Heart left ventricle (tissue), 16 donors: ENCODE results near the gene DHCR24. TPM values are rescaled to one million over a fixed set of nuclear protein-coding genes. Genes with fewer than 3 reads are reported as not detected.

Experiments used
- ATAC-seq, 4 donors: fragments of 200-7000 bp; cut with Tn5 transposase; one replicate each; pipeline ENCODE4 v1.9.1; 2020 to 2022; ENCODE audit warnings: moderate library complexity in 4 of 4, mild to moderate bottlenecking in 3 of 4, moderate number of reproducible peaks in 1 of 4
- DNase-seq, 5 donors: peaks; one replicate each; pipeline ENCODE4 v3.0.0-alpha.2; 2020
- H3K27ac ChIP-seq, 12 donors: fragments of 200-600 bp; sonication (generic) in 4 of 12; one replicate each; pipeline versions ENCODE4 v1.5.0 to v1.8.0; 2016 to 2022; ENCODE audit warnings: mild to moderate bottlenecking in 2 of 12
- H3K27me3 ChIP-seq, 9 donors: fragments of 200-600 bp; sonication (generic) in 2 of 9; one replicate each; pipeline versions ENCODE4 v1.5.1 to v1.8.0; 2016 to 2022; ENCODE audit warnings: mild to moderate bottlenecking in 3 of 9
- H3K36me3 ChIP-seq, 9 donors: fragments of 200-600 bp; sonication (generic) in 2 of 9; one replicate each; pipeline versions ENCODE4 v1.5.0 to v1.8.0; 2018 to 2022; ENCODE audit warnings: mild to moderate bottlenecking in 2 of 9
- H3K4me1 ChIP-seq, 12 donors: fragments of 200-600 bp; sonication (generic) in 4 of 12; one replicate each; pipeline versions ENCODE4 v1.5.0 to v1.8.0; 2016 to 2022; ENCODE audit warnings: mild to moderate bottlenecking in 3 of 12
- H3K4me3 ChIP-seq, 12 donors: fragments of 200-600 bp; sonication (generic) in 4 of 12; one replicate each; pipeline versions ENCODE4 v1.5.0 to v1.8.0; 2017 to 2022; ENCODE audit warnings: mild to moderate bottlenecking in 9 of 12, moderate library complexity in 4 of 12
- H3K9me3 ChIP-seq, 12 donors: fragments of 200-600 bp; sonication (generic) in 4 of 12; one replicate each; pipeline versions ENCODE4 v1.5.0 to v1.8.0; 2016 to 2022; ENCODE audit warnings: mild to moderate bottlenecking in 1 of 12
- CTCF ChIP-seq, 12 donors: fragments of 200-600 bp; sonication (generic) in 4 of 12; IDR thresholded peaks; one replicate each; pipeline versions ENCODE4 v1.5.0 to v1.8.0; 2018 to 2022; ENCODE audit warnings: antibody characterized with exemption in 12 of 12, mild to moderate bottlenecking in 5 of 12
- POLR2A ChIP-seq, 2 donors: fragments of 450-650 bp; IDR thresholded peaks; one replicate each; pipeline ENCODE4 v1.6.1; 2017; ENCODE audit warnings: antibody characterized with exemption in 2 of 2, mild to moderate bottlenecking in 2 of 2, moderate library complexity in 2 of 2
- WGBS, 4 donors: extraction: QIAGEN DNeasy Blood & Tissue Kit in 2 of 4; methylation state at CpG; one replicate each; pipeline versions ENCODE4 v1.1.5 to v1.1.7; 2013 to 2018; 5-methylcytosine and 5-hydroxymethylcytosine counted together
- intact Hi-C, 10 donors: fragments of 100-400 bp; cut with DNase I; formaldehyde crosslinking; loops; one replicate each; pipeline versions ENCODE4 v1.11.1 to v1.14.2; 2022
- polyA plus RNA-seq, 2 donors: library from polyadenylated mRNA; stranded (reverse); fragments of 200-250 nt; gene quantifications; one replicate each; pipeline ENCODE4 v1.2.3, GENCODE V29; 2013
- total RNA-seq, 9 donors: library from RNA; depleted of rRNA in 2 of 9; stranded (reverse); fragments of >200 nt in 2 of 9; fragmentation: NEBNext Ultra II Directional in 3 of 9; extraction: Animal tissue kit (Norgen Biotek cat#: 25700) in 3 of 9; gene quantifications; one replicate each; pipeline versions ENCODE4 v1.1.0 to v1.2.4, GENCODE V29; 2016 to 2023
- donor health status: ischemic (EF 13 %, LVEDD 7.1; RV severe dilation, severe dysfunction).
- donor health status: healthy with polysubstance abuse.
- donor health status: DM: no; HTN: yes; CAD: no.
- donor health status: DM: no; HTN: no; CAD: no.
- donor health status: ischemic (EF 25% LVEDD 6.9; RV normal size, moderate dysfunction).
- donor health status: ischemic (EF 25% LVEDD 5.7; RV mildly dilated, moderate dysfunction).
- donor health status: healthy.
- donor health status: DM: yes; HTN: yes; CAD: no.
- donor health status: ischemic (EF 35%, LVEDD 5.7; RV mildly dilated, moderate dysfunction).
- donor health status: nonischemic (EF 11% LVEDD 7.7; RV severe dilation, severe dysfunction).
- donor health status: DM: yes; HTN: yes; CAD: no.
- donor health status: PGD.
- donor health status: ischemic (EF 29% LVEDD 5.4; RV normal size, mild dysfunction).
- donor health status: nonischemic (EF 23%, LVEDD 6.1; RV moderate dilation, normal function).

DHCR24 gene
- total and polyA plus RNA-seq, 11 donors: 5.3 to 109 (median 25.4) TPM

- H3K27me3 ChIP-seq: no peaks in the 10 kb centered on the region
- peaks cover 0 to 4% (median 0%) of the 10 kb centered on the region in 12 donors for H3K9me3 ChIP-seq
- TF ChIP-seq CTCF (IDR thresholded peaks at IDR 0.05) (no peak), POLR2A (IDR thresholded peaks at IDR 0.05) (no peak)
- H3K4me3 ChIP-seq: no peak overlapping the region
- intact Hi-C loops: loop anchor here in 4 of 10 donors (10.0 kb wide), 2 partner anchors 142 to 742 kb away; no protein-coding TSS in a partner anchor
- ATAC-seq: no peak
- no peaks in the 10 kb centered on the region for H3K4me1 ChIP-seq
- no peaks in the 10 kb centered on the region for H3K36me3 ChIP-seq
- H3K27ac ChIP-seq: no peak overlapping the region
- 88 to 92% (median 90%) methylated on average over 11 to 13 of the region's 13 CpGs for WGBS, 4 donors
- DNase-seq: no peak
Measured at GRCh38 chr1:54816951-54817350, 70.0 kb downstream of the DHCR24 start.

- no peaks in the 10 kb centered on the region for H3K9me3 ChIP-seq
- 47 to 73% (median 67%) methylated on average over 5 to 6 of the region's 6 CpGs for WGBS, 4 donors
- no peak for TF ChIP-seq POLR2A (IDR thresholded peaks at IDR 0.05)
- TF ChIP-seq CTCF (IDR thresholded peaks at IDR 0.05): no peak
- no peaks in the 10 kb centered on the region for H3K36me3 ChIP-seq
- DNase-seq (no peak), ATAC-seq (no peak)
- no peak overlapping the region for H3K27ac ChIP-seq
- H3K4me1 ChIP-seq: no peaks in the 10 kb centered on the region
- H3K4me3 ChIP-seq: no peak overlapping the region
- intact Hi-C loops: loop anchor here in 4 of 10 donors (10.0 kb wide), 2 partner anchors 141 to 741 kb away; no protein-coding TSS in a partner anchor
- no peaks in the 10 kb centered on the region for H3K27me3 ChIP-seq
Measured at GRCh38 chr1:54816130-54816529, 70.9 kb downstream of the DHCR24 start.

GRCh38 chr1:54815086-54815876 is 71.7 kb downstream of the DHCR24 start:
- no peak for DNase-seq
- Histone ChIP-seq H3K4me1 (no peaks in the 10 kb centered on the region), H3K9me3 (no peaks in the 10 kb centered on the region), H3K4me3 (no peak overlapping the region), H3K27ac (no peak overlapping the region), H3K27me3 (no peaks in the 10 kb centered on the region), H3K36me3 (no peaks in the 10 kb centered on the region)
- intact Hi-C loops: loop anchor here in 4 of 10 donors (10.0 kb wide), 2 partner anchors 140 to 740 kb away; no protein-coding TSS in a partner anchor
- 89 to 91% (median 90%) methylated on average over 7 of the region's 7 CpGs for WGBS, 4 donors
- TF ChIP-seq POLR2A (IDR thresholded peaks at IDR 0.05): no peak
- no peak for TF ChIP-seq CTCF (IDR thresholded peaks at IDR 0.05)
- no peak for ATAC-seq

- no peak for DNase-seq
- Histone ChIP-seq H3K27ac (no peak overlapping the region), H3K9me3 (no peaks in the 10 kb centered on the region), H3K27me3 (no peaks in the 10 kb centered on the region), H3K4me3 (no peak overlapping the region), H3K4me1 (no peaks in the 10 kb centered on the region), H3K36me3 (no peaks in the 10 kb centered on the region)
- WGBS, 4 donors: 81 to 86% (median 84%) methylated on average over 3 to 5 of the region's 5 CpGs
- ATAC-seq: no peak
- no peak for TF ChIP-seq POLR2A (IDR thresholded peaks at IDR 0.05)
- no peak for TF ChIP-seq CTCF (IDR thresholded peaks at IDR 0.05)
- intact Hi-C loops: loop anchor here in 6 of 10 donors (5.0 to 10.0 kb wide), 6 partner anchors 140 to 952 kb away; no protein-coding TSS in a partner anchor
Measured at GRCh38 chr1:54814571-54814970, 72.4 kb downstream of the DHCR24 start.
